Activated CD4-positive, alpha-beta memory T cell treated with anti-CD3 and anti-CD28 coated beads for 36 hours (primary cell): Measurements from ENCODE around the gene MYO1D. TPM values are rescaled to one million over a fixed set of nuclear protein-coding genes. Genes with fewer than 3 reads are reported as not detected.

ENCODE experiments used
- CTCF ChIA-PET: fragments of 350-600 bp; sonication (Branson Sonifier 250); formaldehyde crosslinking; loops from one replicate; lab custom pipeline; 2021; ENCODE audit warnings: antibody characterized with exemption, inconsistent platforms; lab: Charles Lee
- POLR2A ChIA-PET: fragments of 350-600 bp; sonication (Branson Sonifier 250); formaldehyde crosslinking; loops from one replicate; lab custom pipeline; 2021; ENCODE audit warnings: antibody characterized with exemption; lab: Charles Lee
- DNase-seq: peaks from one replicate; pipeline ENCODE4 v3.0.0-alpha.2; 2020
- H3K27ac Mint-ChIP-seq: one replicate; pipeline ENCODE4 v1.8.0; 2021; ENCODE audit warnings: mixed read lengths
- H3K27me3 Mint-ChIP-seq: one replicate; pipeline ENCODE4 v1.8.0; 2021; ENCODE audit warnings: mixed read lengths
- H3K36me3 Mint-ChIP-seq: one replicate; pipeline ENCODE4 v1.8.0; 2021; ENCODE audit warnings: mixed read lengths
- H3K4me1 Mint-ChIP-seq: one replicate; pipeline ENCODE4 v1.8.0; 2021; ENCODE audit warnings: low read depth, mixed read lengths
- H3K4me3 Mint-ChIP-seq: one replicate; pipeline ENCODE4 v1.8.0; 2021; ENCODE audit warnings: mild to moderate bottlenecking, mixed read lengths
- H3K9me3 Mint-ChIP-seq: one replicate; pipeline ENCODE4 v1.8.0; 2021; ENCODE audit warnings: mixed read lengths
- intact Hi-C: fragments of 100-400 bp; cut with micrococcal nuclease; formaldehyde crosslinking; loops from one replicate; pipeline ENCODE4 v1.15.1; 2023
- total RNA-seq, 2 experiments: library from RNA; stranded (reverse); gene quantifications; one replicate each; pipeline ENCODE4 v1.2.3, GENCODE V29; 2021

MYO1D gene
- total RNA-seq, 2 experiments from 2014 or later: 13.5 to 18.9 TPM

GRCh38 chr17:32604966-32605365 is 272.0 kb downstream of the MYO1D start:
- no peak for DNase-seq
- H3K9me3 Mint-ChIP-seq: no peaks in the 10 kb centered on the region
- no peak overlapping the region for H3K4me3 Mint-ChIP-seq
- H3K27ac Mint-ChIP-seq: no peak overlapping the region
- POLR2A ChIA-PET: interaction anchor here (0.7 kb wide), 1 partner anchor 31 kb away, joined by 3 read pairs; no protein-coding TSS in a partner anchor
- CTCF ChIA-PET: interaction anchor here (0.7 kb wide), 1 partner anchor 13 kb away, joined by 4 read pairs; no protein-coding TSS in a partner anchor
- no peaks in the 10 kb centered on the region for H3K27me3 Mint-ChIP-seq
- peaks cover 2% of the 10 kb centered on the region for H3K36me3 Mint-ChIP-seq
- intact Hi-C loops: loop anchor here (10.0 kb wide), 1 partner anchor 80 kb away; no protein-coding TSS in a partner anchor
- H3K4me1 Mint-ChIP-seq: peaks cover 7% of the 10 kb centered on the region

- Mint-ChIP-seq H3K36me3 (peaks cover 2% of the 10 kb centered on the region), H3K27me3 (no peaks in the 10 kb centered on the region), H3K9me3 (no peaks in the 10 kb centered on the region), H3K4me3 (no peak overlapping the region), H3K27ac (no peak overlapping the region), H3K4me1 (no peaks in the 10 kb centered on the region)
- no peak for DNase-seq
- intact Hi-C loops: loop anchor here (10.0 kb wide), 1 partner anchor 78 kb away; no protein-coding TSS in a partner anchor
- CTCF ChIA-PET: interaction anchor here (0.5 to 1.7 kb wide), 3 partner anchors 116 to 340 kb away, joined by 3 to 4 read pairs (median 3); partner anchors contain the start of gene CDK5R1
- POLR2A ChIA-PET: no interaction called here
These were observed 274.5 kb downstream of the MYO1D start for GRCh38 chr17:32602396-32602795.

- CTCF ChIA-PET: interaction anchor here (0.5 kb wide), 1 partner anchor 340 kb away, joined by 3 read pairs; no protein-coding TSS in a partner anchor
These were observed 275.1 kb downstream of the MYO1D start for GRCh38 chr17:32601866-32602265.

GRCh38 chr17:32596628-32597027 is 280.3 kb downstream of the MYO1D start:
- intact Hi-C loops: no loop called here
- Mint-ChIP-seq H3K27ac (no peak overlapping the region), H3K4me1 (peaks cover 2% of the 10 kb centered on the region), H3K4me3 (no peak overlapping the region), H3K9me3 (no peaks in the 10 kb centered on the region), H3K27me3 (no peaks in the 10 kb centered on the region), H3K36me3 (peaks cover 2% of the 10 kb centered on the region)
- no peak for DNase-seq
- CTCF ChIA-PET: no interaction called here
- POLR2A ChIA-PET: no interaction called here

More at GRCh38 chr17:32601866-32602265, 275.1 kb downstream of the MYO1D start:
- no peaks in the 10 kb centered on the region for H3K4me1 Mint-ChIP-seq
- no peak for DNase-seq
- H3K4me3 Mint-ChIP-seq: no peak overlapping the region
- no peaks in the 10 kb centered on the region for H3K27me3 Mint-ChIP-seq
- H3K9me3 Mint-ChIP-seq: no peaks in the 10 kb centered on the region
- intact Hi-C loops: loop anchor here (10.0 kb wide), 1 partner anchor 77 kb away; no protein-coding TSS in a partner anchor
- H3K36me3 Mint-ChIP-seq: peaks cover 2% of the 10 kb centered on the region
- no peak overlapping the region for H3K27ac Mint-ChIP-seq
- POLR2A ChIA-PET: no interaction called here

- H3K27ac Mint-ChIP-seq: no peak overlapping the region
- no peak for DNase-seq
- no peak overlapping the region for H3K4me3 Mint-ChIP-seq
- H3K36me3 Mint-ChIP-seq: peaks cover 2% of the 10 kb centered on the region
- ChIA-PET POLR2A (no interaction called here), CTCF (no interaction called here)
- intact Hi-C loops: no loop called here
- H3K4me1 Mint-ChIP-seq: peaks cover 2% of the 10 kb centered on the region
- no peaks in the 10 kb centered on the region for H3K27me3 Mint-ChIP-seq
- no peaks in the 10 kb centered on the region for H3K9me3 Mint-ChIP-seq
These were observed 280.7 kb downstream of the MYO1D start for GRCh38 chr17:32596206-32596605.

GRCh38 chr17:32593003-32593402 is 283.9 kb downstream of the MYO1D start:
- H3K27ac Mint-ChIP-seq: no peak overlapping the region
- POLR2A ChIA-PET: no interaction called here
- no peak overlapping the region for H3K4me3 Mint-ChIP-seq
- CTCF ChIA-PET: no interaction called here
- H3K4me1 Mint-ChIP-seq: peaks cover 2% of the 10 kb centered on the region
- H3K9me3 Mint-ChIP-seq: no peaks in the 10 kb centered on the region
- DNase-seq: no peak
- intact Hi-C loops: no loop called here
- no peaks in the 10 kb centered on the region for H3K27me3 Mint-ChIP-seq
- no peaks in the 10 kb centered on the region for H3K36me3 Mint-ChIP-seq

- Mint-ChIP-seq H3K9me3 (no peaks in the 10 kb centered on the region), H3K36me3 (no peaks in the 10 kb centered on the region), H3K4me3 (no peak overlapping the region), H3K4me1 (peaks cover 2% of the 10 kb centered on the region), H3K27me3 (no peaks in the 10 kb centered on the region), H3K27ac (no peak overlapping the region)
- DNase-seq: no peak
- ChIA-PET CTCF (interaction anchor here (0.5 to 1.5 kb wide), 2 partner anchors 13 to 130 kb away, joined by 4 to 6 read pairs; no protein-coding TSS in a partner anchor), POLR2A (no interaction called here)
- intact Hi-C loops: no loop called here
These were observed 285.5 kb downstream of the MYO1D start for GRCh38 chr17:32591405-32591804.

- Mint-ChIP-seq H3K4me1 (peaks cover 2% of the 10 kb centered on the region), H3K4me3 (no peak overlapping the region), H3K27ac (no peak overlapping the region), H3K27me3 (no peaks in the 10 kb centered on the region), H3K36me3 (peaks cover 2% of the 10 kb centered on the region), H3K9me3 (no peaks in the 10 kb centered on the region)
- POLR2A ChIA-PET: no interaction called here
- CTCF ChIA-PET: interaction anchor here (1.5 kb wide), 2 partner anchors 107 to 129 kb away, joined by 4 to 6 read pairs; no protein-coding TSS in a partner anchor
- DNase-seq: no peak
- intact Hi-C loops: no loop called here
These were observed 285.9 kb downstream of the MYO1D start for GRCh38 chr17:32590974-32591373.

- H3K4me1 Mint-ChIP-seq: no peaks in the 10 kb centered on the region
- peaks cover 4% of the 10 kb centered on the region for H3K36me3 Mint-ChIP-seq
- peaks cover 2% of the 10 kb centered on the region for H3K9me3 Mint-ChIP-seq
- H3K27me3 Mint-ChIP-seq: no peaks in the 10 kb centered on the region
- POLR2A ChIA-PET: no interaction called here
- no peak overlapping the region for H3K27ac Mint-ChIP-seq
- intact Hi-C loops: no loop called here
- DNase-seq: no peak
- CTCF ChIA-PET: no interaction called here
- no peak overlapping the region for H3K4me3 Mint-ChIP-seq
These were observed 287.9 kb downstream of the MYO1D start for GRCh38 chr17:32588982-32589381.

GRCh38 chr17:32588135-32588534 is 288.8 kb downstream of the MYO1D start:
- no peaks in the 10 kb centered on the region for H3K4me1 Mint-ChIP-seq
- ChIA-PET POLR2A (no interaction called here), CTCF (interaction anchor here (0.8 kb wide), 1 partner anchor 102 kb away, joined by 3 read pairs; no protein-coding TSS in a partner anchor)
- no peak overlapping the region for H3K4me3 Mint-ChIP-seq
- peaks cover 8% of the 10 kb centered on the region for H3K9me3 Mint-ChIP-seq
- H3K27ac Mint-ChIP-seq: no peak overlapping the region
- no peaks in the 10 kb centered on the region for H3K27me3 Mint-ChIP-seq
- no peak for DNase-seq
- H3K36me3 Mint-ChIP-seq: peaks cover 8% of the 10 kb centered on the region
- intact Hi-C loops: no loop called here

- peaks cover 16% of the 10 kb centered on the region for H3K9me3 Mint-ChIP-seq
- H3K4me3 Mint-ChIP-seq: no peak overlapping the region
- H3K27ac Mint-ChIP-seq: no peak overlapping the region
These were observed 290.3 kb downstream of the MYO1D start for GRCh38 chr17:32586666-32587065.

GRCh38 chr17:32584792-32585191 is 292.1 kb downstream of the MYO1D start:
- no peak overlapping the region for H3K27ac Mint-ChIP-seq
- no peak for DNase-seq
- peaks cover 20% of the 10 kb centered on the region for H3K36me3 Mint-ChIP-seq
- peaks cover 27% of the 10 kb centered on the region for H3K9me3 Mint-ChIP-seq
- intact Hi-C loops: no loop called here
- H3K4me3 Mint-ChIP-seq: no peak overlapping the region
- no peaks in the 10 kb centered on the region for H3K27me3 Mint-ChIP-seq
- ChIA-PET CTCF (no interaction called here), POLR2A (interaction anchor here (0.6 kb wide), 1 partner anchor 182 kb away, joined by 3 read pairs; no protein-coding TSS in a partner anchor)
- H3K4me1 Mint-ChIP-seq: no peaks in the 10 kb centered on the region

More at GRCh38 chr17:32586666-32587065, 290.3 kb downstream of the MYO1D start:
- POLR2A ChIA-PET: no interaction called here
- H3K27me3 Mint-ChIP-seq: no peaks in the 10 kb centered on the region
- CTCF ChIA-PET: no interaction called here
- intact Hi-C loops: no loop called here
- peaks cover 15% of the 10 kb centered on the region for H3K36me3 Mint-ChIP-seq
- H3K4me1 Mint-ChIP-seq: no peaks in the 10 kb centered on the region
- no peak for DNase-seq

GRCh38 chr17:32583053-32583452 is 293.9 kb downstream of the MYO1D start:
- peaks cover 27% of the 10 kb centered on the region for H3K9me3 Mint-ChIP-seq
- CTCF ChIA-PET: no interaction called here
- H3K27ac Mint-ChIP-seq: no peak overlapping the region
- intact Hi-C loops: no loop called here
- peaks cover 20% of the 10 kb centered on the region for H3K36me3 Mint-ChIP-seq
- no peak for DNase-seq
- no peak overlapping the region for H3K4me3 Mint-ChIP-seq
- no peaks in the 10 kb centered on the region for H3K4me1 Mint-ChIP-seq
- no peaks in the 10 kb centered on the region for H3K27me3 Mint-ChIP-seq
- POLR2A ChIA-PET: no interaction called here
